Gastroesophageal sphincter (tissue), 3 donors: ENCODE results near the gene NTMT2.
"Not testable (repeated sequence)": the region's sequence is repeated elsewhere in the genome, so short reads cannot be mapped to it uniquely, and the experiment has no call there.

ENCODE experiments used
- CTCF ChIP-seq, 4 experiments: fragments of 200-600 bp in 2 of 4; fragments of 450-650 bp in 2 of 4; sonication (generic) in 1 of 4; IDR thresholded peaks; one replicate each; pipeline ENCODE4 v1.5.1; 2017 to 2019; ENCODE audit warnings: antibody characterized with exemption in 4 of 4, mild to moderate bottlenecking in 2 of 4, moderate library complexity in 2 of 4
- POLR2A ChIP-seq, 2 donors: fragments of 450-650 bp; IDR thresholded peaks; one replicate each; pipeline ENCODE4 v1.6.1; 2017; ENCODE audit warnings: antibody characterized with exemption in 2 of 2, mild to moderate bottlenecking in 2 of 2, moderate library complexity in 1 of 2
- POLR2AphosphoS5 ChIP-seq: sonication (generic); formaldehyde crosslinking; IDR thresholded peaks from one replicate; pipeline ENCODE4 v1.6.1; 2017; ENCODE audit warnings: antibody characterized with exemption

GRCh38 chr1:170170513-170170912 is 24.8 kb downstream of the NTMT2 start:
- not testable (repeated sequence) for TF ChIP-seq CTCF (IDR thresholded peaks at IDR 0.05); POLR2A (IDR thresholded peaks at IDR 0.05); POLR2AphosphoS5
